Astrocyte (in vitro differentiated cells and primary cell): ENCODE results near the gene TAPBPL. TPM values are rescaled to one million over a fixed set of nuclear protein-coding genes. Genes with fewer than 3 reads are reported as not detected.

ENCODE experiments used
- DNase-seq: peaks from one replicate; pipeline ENCODE4 v3.0.0-alpha.2; 2010; ENCODE audit warnings: low read depth
- FAIRE-seq: peaks from 2 replicates; lab custom pipeline; 2011; peaks lifted over from hg19 to GRCh38; lab: Jason Lieb, UNC
- H2AFZ ChIP-seq: 2 replicates; pipeline ENCODE4 v1.6.0; 2012; ENCODE audit warnings: low read depth, low read length, inconsistent platforms
- H3K27ac ChIP-seq: 2 replicates; pipeline ENCODE4 v1.5.1; 2011; ENCODE audit warnings: low read depth, low read length, inconsistent platforms
- H3K27me3 ChIP-seq: 2 replicates; pipeline ENCODE4 v1.6.0; 2011; ENCODE audit warnings: low read length, inconsistent platforms; ENCODE audit not compliant: insufficient read depth
- H3K36me3 ChIP-seq: 2 replicates; pipeline ENCODE4 v1.5.1; 2011; ENCODE audit warnings: low read length, inconsistent platforms; ENCODE audit not compliant: insufficient read depth
- H3K4me1 ChIP-seq: 2 replicates; pipeline ENCODE4 v1.5.1; 2011; ENCODE audit warnings: low read length, inconsistent platforms; ENCODE audit not compliant: insufficient read depth
- H3K4me2 ChIP-seq: 2 replicates; pipeline ENCODE4 v1.6.0; 2012; ENCODE audit warnings: low read length, inconsistent platforms
- H3K4me3 ChIP-seq: 2 replicates; pipeline ENCODE4 v1.5.1; 2011; ENCODE audit warnings: low read depth, mild to moderate bottlenecking, low read length, inconsistent platforms; ENCODE audit not compliant: insufficient read depth
- H3K79me2 ChIP-seq: 2 replicates; pipeline ENCODE4 v1.6.0; 2012; ENCODE audit warnings: mild to moderate bottlenecking, low read length, inconsistent platforms; ENCODE audit not compliant: insufficient read depth
- H3K9ac ChIP-seq: 2 replicates; pipeline ENCODE4 v1.6.0; 2012; ENCODE audit warnings: mild to moderate bottlenecking, low read length, inconsistent platforms
- H3K9me3 ChIP-seq: 2 replicates; pipeline ENCODE4 v1.5.1; 2012; ENCODE audit warnings: low read depth, mild to moderate bottlenecking, low read length, inconsistent platforms; ENCODE audit not compliant: insufficient read depth
- H4K20me1 ChIP-seq: 2 replicates; pipeline ENCODE4 v1.6.0; 2012; ENCODE audit warnings: low read length, inconsistent platforms; ENCODE audit not compliant: insufficient read depth
- H3K27ac Mint-ChIP-seq: one replicate; pipeline ENCODE4 v1.8.0; 2021; ENCODE audit warnings: mild to moderate bottlenecking, mixed read lengths; ENCODE audit not compliant: unreplicated experiment
- H3K27me3 Mint-ChIP-seq: one replicate; pipeline ENCODE4 v1.8.0; 2021; ENCODE audit warnings: low read depth, mixed read lengths; ENCODE audit not compliant: unreplicated experiment
- H3K36me3 Mint-ChIP-seq: one replicate; pipeline ENCODE4 v1.8.0; 2021; ENCODE audit warnings: low read depth, mixed read lengths; ENCODE audit not compliant: unreplicated experiment
- H3K4me1 Mint-ChIP-seq: one replicate; pipeline ENCODE4 v1.8.0; 2021; ENCODE audit warnings: low read depth, mixed read lengths; ENCODE audit not compliant: unreplicated experiment
- H3K4me3 Mint-ChIP-seq: one replicate; pipeline ENCODE4 v1.8.0; 2021; ENCODE audit warnings: mild to moderate bottlenecking, moderate library complexity, mixed read lengths; ENCODE audit not compliant: unreplicated experiment
- H3K9me3 Mint-ChIP-seq: one replicate; pipeline ENCODE4 v1.8.0; 2021; ENCODE audit warnings: mild to moderate bottlenecking, mixed read lengths; ENCODE audit not compliant: unreplicated experiment
- CTCF ChIP-seq: IDR thresholded peaks from 2 replicates; pipeline ENCODE4 v1.5.1; 2011; ENCODE audit warnings: low read depth, mild to moderate bottlenecking, inconsistent platforms, low read length, moderate library complexity; ENCODE audit not compliant: insufficient read depth
- EZH2 ChIP-seq: IDR thresholded peaks from 2 replicates; pipeline ENCODE4 v1.6.1; 2012; ENCODE audit warnings: mild to moderate bottlenecking, low read length, inconsistent platforms; ENCODE audit not compliant: insufficient read depth
- total RNA-seq: library from RNA; stranded (reverse); gene quantifications from 2 replicates; pipeline ENCODE4 v1.2.1, GENCODE V29; 2021

TAPBPL gene
- total RNA-seq, 1 donor from 2014 or later: 1.6 TPM

- no peaks in the 10 kb centered on the region for H3K4me1 ChIP-seq
- no peak overlapping the region for H3K27ac ChIP-seq
- DNase-seq (no peak), FAIRE-seq (no peak)
- Mint-ChIP-seq H3K27me3 (no peaks in the 10 kb centered on the region), H3K4me3 (no peak overlapping the region), H3K4me1 (peaks cover 5% of the 10 kb centered on the region), H3K27ac (no peak overlapping the region), H3K36me3 (peaks cover 40% of the 10 kb centered on the region), H3K9me3 (no peaks in the 10 kb centered on the region)
- no peaks in the 10 kb centered on the region for H3K9me3 ChIP-seq
- H3K36me3 ChIP-seq: peaks cover 22% of the 10 kb centered on the region
- H3K4me2 ChIP-seq: no peak overlapping the region
- peaks cover 6% of the 10 kb centered on the region for H3K79me2 ChIP-seq
- H4K20me1 ChIP-seq: peaks cover 20% of the 10 kb centered on the region
- no peak overlapping the region for H2AFZ ChIP-seq
- H3K4me3 ChIP-seq: no peak overlapping the region
- H3K9ac ChIP-seq: no peak overlapping the region
- no peaks in the 10 kb centered on the region for H3K27me3 ChIP-seq
- no peak for TF ChIP-seq EZH2
- no peak for TF ChIP-seq CTCF
Measured at GRCh38 chr12:6463216-6463615, 11.4 kb downstream of the TAPBPL start.

GRCh38 chr12:6463858-6464257 lies 12.0 kb downstream of the TAPBPL start:
- peaks cover 11% of the 10 kb centered on the region for H3K79me2 ChIP-seq
- TF ChIP-seq CTCF: no peak
- TF ChIP-seq EZH2: no peak
- H3K9ac ChIP-seq: no peak overlapping the region
- H3K27me3 ChIP-seq: no peaks in the 10 kb centered on the region
- no peak for DNase-seq
- no peak overlapping the region for H3K4me3 Mint-ChIP-seq
- H3K27me3 Mint-ChIP-seq: no peaks in the 10 kb centered on the region
- no peak overlapping the region for H3K4me3 ChIP-seq
- H4K20me1 ChIP-seq: peaks cover 25% of the 10 kb centered on the region
- H3K9me3 ChIP-seq: no peaks in the 10 kb centered on the region
- peaks cover 22% of the 10 kb centered on the region for H3K36me3 ChIP-seq
- no peak for FAIRE-seq
- H2AFZ ChIP-seq: no peak overlapping the region
- peaks cover 3% of the 10 kb centered on the region for H3K4me1 ChIP-seq
- H3K9me3 Mint-ChIP-seq: no peaks in the 10 kb centered on the region
- no peak overlapping the region for H3K27ac ChIP-seq
- H3K36me3 Mint-ChIP-seq: peaks cover 40% of the 10 kb centered on the region
- H3K4me1 Mint-ChIP-seq: peaks cover 10% of the 10 kb centered on the region
- no peak overlapping the region for H3K27ac Mint-ChIP-seq
- H3K4me2 ChIP-seq: no peak overlapping the region

DNA sequence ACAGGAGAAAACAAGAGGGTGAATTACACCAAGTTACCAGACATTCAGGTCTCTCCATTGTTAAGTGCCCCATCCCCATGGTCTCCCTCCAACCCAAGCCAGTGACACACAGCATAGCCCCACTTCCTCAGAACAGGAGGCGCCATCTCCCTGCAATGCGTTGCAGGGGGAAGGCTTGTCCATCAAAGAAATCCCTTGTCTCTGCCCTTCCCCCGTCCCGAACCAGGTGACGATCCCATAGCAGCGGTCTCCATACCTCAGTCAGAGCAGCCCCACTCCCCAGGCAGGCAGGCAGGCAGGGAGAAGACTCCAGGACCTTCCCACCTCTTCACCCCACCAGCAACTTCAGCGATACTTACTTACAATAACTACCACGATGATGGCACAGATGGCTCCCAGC lies 12.7 kb downstream of the TAPBPL start:
- DNase-seq (no peak), FAIRE-seq (no peak)
- Histone ChIP-seq H2AFZ (no peak overlapping the region), H3K36me3 (peaks cover 22% of the 10 kb centered on the region), H3K4me1 (peaks cover 10% of the 10 kb centered on the region), H3K9me3 (no peaks in the 10 kb centered on the region), H3K27me3 (no peaks in the 10 kb centered on the region), H4K20me1 (peaks cover 31% of the 10 kb centered on the region), H3K79me2 (peaks cover 17% of the 10 kb centered on the region), H3K27ac (no peak overlapping the region), H3K9ac (no peak overlapping the region), H3K4me2 (no peak overlapping the region), H3K4me3 (no peak overlapping the region)
- TF ChIP-seq CTCF: no peak
- no peak for TF ChIP-seq EZH2
- H3K4me3 Mint-ChIP-seq: no peak overlapping the region
- peaks cover 40% of the 10 kb centered on the region for H3K36me3 Mint-ChIP-seq
- no peaks in the 10 kb centered on the region for H3K27me3 Mint-ChIP-seq
- H3K27ac Mint-ChIP-seq: no peak overlapping the region
- H3K4me1 Mint-ChIP-seq: peaks cover 17% of the 10 kb centered on the region
- H3K9me3 Mint-ChIP-seq: no peaks in the 10 kb centered on the region
